Measurements from ENCODE around the gene KYAT1.
A peak's percentile ranks its signal among the peaks of the same experiment; 100 is the strongest.

Gene KYAT1

DNA sequence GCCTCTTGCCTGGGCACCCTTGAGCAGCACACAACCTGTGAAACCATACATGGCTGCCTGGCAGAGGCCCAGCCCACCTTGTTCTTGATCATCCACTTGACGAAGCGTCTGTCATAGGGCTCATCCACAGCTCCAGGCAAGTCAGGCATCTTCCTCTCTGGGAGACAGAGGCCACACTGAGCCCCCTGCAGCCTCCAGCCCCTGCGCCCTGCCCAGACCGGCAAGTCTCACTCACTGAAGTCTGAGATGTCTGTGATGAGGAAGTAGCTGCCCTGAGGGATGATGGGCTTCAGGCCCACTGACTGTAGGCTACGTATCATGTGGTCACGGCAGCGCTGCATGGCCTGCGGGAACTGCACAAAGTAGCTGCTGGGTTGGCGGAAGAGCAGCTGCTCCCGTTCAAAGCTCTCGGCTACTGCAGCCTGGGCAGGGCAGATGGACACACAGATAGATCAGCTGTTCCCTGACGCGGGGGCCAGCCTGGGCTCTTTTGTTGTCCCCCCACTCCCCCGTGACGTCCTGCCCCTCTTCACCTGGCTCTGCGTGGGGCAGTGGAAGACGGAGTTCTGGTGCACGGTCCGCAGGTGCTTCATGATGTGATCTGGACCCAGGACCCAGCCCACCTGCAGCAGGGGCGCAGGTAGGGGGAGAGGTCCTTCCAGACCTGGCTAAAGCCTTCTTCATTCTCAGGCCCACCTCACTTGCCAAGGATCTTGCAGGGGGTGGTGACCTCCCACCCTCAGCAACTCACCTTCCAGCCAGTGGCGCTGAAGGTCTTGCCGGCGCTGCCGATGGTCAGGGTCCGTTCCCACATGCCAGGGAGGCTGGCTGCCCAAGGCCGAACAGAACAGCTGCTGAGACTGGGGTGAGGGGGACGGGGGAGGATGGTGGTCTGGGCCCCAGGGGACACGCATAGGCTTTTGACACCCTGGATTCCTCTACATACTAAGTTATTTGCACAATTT, 46.2 kb downstream of the KYAT1 start:
- no peak for DNase-seq

DNA sequence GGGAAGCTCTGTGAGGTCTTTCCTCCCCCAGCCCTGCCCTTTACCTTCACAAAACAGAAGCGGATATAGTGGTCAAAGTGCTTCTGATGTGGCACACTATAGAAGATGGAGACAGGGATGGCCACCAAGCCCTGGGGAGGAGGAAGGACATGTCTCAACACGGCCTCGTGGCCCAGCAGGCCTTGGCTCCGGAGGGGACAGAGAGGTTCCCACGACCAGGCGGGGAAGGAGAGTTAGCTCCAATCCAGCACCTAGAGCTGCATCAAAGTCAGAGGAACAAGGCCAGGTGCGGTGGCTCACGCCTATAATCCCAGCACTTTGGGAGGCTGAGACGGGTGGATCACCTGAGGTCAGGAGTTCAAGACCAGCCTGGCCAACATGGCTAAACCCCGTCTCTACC, 48.1 kb downstream of the KYAT1 start:
- no peak for DNase-seq

DNA sequence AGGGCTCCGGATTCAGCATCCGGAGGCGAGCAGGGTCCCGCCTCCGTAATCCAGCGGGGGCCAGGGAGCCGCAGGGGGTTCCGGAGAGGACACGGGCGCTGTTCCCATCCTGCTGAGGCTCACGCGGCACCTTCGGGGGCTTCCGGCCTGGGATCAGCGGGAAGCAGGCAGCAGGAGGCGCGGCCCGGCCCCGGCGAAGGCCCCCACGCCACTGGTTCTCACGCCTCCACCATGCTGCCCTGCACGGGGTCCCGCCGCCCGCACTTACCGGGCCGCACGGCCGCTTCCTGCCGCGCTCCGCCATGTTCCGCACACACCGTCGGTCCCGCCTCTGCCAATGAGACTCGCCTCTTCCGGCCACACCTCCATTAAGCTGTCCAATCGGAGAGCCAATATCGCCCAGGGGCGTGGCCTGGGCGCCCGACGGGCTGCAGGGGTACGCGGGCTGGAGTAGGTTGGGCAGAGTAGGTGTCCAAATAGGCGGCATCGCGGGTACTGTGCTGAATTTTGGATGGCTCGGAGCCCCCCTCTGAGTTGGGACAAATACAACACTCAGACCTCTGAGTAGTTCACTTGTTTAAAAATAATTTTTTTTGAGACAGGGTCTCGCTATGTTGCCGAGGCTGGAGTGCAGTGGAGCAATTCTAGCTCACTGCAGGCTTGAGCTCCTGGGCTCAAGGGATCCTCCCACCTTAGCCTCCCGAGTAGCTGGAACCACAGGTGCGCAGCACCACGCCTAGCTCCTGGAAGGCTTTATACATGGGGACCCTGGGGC, 52.1 kb downstream of the KYAT1 start, which contains the start of gene SPOUT1:
TSS of gene SPOUT1 (minus strand) at position 318 of the 775 bp plus-strand sequence. CDS start at position 304, 14 bp downstream.
- peak; percentile 83 to 89 for DNase-seq

DNA sequence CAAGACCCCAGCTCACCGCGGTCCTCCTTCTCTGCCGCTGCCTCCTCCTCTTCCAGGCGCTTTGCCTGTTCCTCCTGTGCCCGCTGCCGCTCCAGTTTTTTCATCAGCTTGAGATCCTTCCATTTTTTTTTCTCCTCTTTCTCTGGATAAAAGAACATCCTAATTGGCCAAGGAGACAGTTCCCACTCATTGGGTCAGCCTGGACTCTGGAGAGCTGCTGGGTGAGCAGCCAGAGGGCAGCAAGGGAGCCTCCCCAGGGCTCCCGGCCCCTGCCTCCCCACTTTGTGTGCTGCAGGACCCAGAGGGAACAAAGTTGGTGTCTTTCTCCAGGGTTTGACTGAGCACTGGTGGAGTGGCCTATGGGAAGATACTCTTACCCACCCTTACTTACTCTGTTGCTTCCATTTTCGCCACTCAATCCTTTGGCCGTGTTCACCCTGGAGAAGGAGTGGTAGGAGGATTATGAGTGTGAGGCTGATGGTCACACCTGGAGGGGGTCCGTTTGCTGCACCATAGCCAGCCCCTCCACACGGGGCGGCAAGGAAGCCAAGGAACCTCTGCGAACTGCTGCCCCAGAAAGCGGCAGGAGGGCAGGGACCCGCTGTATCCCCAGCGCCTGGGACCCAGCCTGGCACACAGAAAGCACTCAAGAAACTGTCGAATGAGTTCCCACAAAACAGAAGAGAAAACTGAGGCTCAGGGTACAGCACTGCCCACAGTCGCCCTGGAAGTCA, 52.9 kb downstream of the KYAT1 start:
- DNase-seq: no peak

DNA sequence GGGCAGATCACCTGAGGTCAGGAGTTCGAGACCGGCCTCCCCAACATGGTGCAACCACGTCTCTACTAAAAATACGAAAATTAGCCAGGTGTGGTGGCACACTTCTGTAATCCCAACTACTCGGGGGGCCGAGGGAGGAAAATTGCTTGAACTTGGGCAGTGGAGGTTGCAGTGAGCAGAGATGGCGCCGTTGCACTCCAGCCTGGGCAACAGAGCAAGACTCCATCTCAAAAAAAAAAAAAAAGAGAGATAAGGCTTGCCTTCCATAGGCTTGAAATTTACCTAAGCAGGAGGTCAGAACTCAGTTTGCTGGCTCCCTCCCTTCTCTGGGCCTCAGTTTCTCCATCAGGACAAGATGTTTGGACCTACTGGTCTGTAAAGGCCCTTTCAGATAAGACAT, 53.5 kb downstream of the KYAT1 start:
- DNase-seq: no peak

DNA sequence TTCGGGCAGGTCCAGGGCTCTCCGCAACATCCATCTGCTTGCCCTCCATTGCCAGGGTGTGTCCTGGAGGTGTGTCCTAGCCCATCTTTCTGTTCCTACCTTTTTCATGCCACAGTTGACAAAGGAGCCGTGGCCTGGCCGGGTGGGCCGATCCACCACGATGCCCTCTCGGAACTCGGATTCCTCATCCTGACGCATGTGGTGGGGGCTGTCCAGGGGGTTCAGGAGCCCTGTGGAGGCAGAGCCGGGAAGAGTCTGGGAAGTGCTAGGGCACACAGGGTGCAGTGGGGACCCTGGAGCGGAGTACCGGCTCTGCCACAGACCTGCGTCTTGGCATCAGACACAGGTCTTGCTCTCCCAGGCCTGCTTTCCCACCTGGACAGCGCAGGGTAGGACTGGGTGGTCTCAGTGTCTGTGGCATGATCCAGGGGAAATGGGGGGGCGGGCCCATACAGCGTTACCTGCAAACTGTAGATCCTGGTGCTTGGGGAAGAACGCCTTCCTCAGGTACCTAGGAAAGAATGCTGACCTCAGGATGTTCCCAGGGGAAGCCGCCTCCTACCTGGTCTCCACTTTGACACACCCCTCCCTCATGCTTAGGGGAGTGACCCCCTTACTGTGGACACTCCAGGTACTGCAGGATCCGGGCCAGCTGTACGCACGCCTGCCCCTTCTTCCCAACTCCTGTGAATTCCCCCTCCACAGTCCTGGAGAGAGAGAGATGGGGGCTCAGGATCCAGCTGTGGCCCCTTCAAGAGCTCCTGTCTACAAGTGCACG, 55.6 kb downstream of the KYAT1 start:
- DNase-seq: no peak

DNA sequence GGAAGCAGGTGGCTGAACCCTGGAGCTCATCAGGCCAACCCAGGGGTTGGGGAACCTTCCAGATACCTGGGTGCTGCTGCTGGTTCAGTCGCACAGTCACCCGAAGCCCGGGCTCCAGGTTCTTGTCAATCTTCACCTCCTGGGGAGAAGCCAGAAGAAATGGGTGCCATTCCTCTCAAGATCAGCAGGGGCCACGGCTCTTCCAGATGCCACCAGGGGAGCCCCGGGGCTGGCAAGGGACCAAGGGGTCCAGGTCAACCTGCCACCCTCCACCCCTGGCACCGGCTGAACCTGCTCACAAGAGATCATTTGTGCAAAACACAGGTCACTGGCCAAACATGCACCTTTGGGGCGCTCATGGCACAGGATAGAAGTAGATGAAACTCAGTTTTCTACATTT, 56.8 kb downstream of the KYAT1 start:
- DNase-seq: no peak

DNA sequence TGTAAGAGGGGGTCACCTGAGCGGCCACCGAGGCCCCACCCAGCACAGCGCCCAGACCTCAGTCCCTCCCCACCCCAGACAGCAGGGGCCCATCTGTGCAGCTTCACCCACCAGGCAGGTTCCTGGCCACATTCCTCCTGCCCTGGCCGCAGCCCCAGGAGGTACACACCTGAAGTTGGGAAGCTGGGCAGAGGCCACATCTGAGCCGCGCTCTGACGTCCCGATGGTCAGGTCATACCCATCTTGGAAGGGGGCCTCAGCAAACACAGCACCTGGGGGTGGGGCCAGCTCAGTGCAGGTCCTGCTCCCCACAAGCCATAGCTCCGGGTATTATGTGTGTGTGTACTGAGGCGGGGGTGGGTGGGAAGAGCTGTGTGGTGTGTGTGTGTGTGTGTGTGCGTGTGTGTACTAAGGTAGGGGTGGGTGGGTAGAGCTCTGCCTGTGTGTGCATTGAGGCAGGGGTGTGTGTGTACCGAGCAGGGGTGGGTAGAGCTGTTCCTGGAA, 57.8 kb downstream of the KYAT1 start:
- no peak for DNase-seq

DNA sequence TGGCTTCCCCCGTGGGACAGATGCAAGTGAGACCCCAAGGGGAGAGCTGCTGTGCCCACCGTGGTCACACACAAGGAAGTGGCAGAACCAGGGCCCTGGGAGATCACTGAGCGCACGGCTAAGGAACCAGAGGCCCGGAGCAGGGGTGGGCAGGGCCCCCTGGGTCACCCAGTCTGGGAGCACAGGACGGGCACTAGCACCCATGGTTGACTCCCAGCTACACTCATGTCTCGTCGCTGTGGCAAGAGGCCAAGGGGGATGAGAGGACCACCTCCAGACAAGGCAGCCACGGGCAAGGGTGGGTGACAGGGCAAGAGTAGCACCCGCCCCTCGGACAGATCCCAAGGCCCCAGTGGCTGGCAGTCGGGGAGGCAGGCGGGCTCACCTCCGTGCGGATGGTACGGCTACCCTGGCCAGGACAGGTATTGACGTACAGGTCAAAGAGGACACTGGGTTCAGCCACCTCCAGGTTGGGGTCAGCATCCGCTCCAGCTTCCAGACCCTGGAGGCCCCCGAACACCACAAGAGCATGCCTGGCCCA, 58.3 kb downstream of the KYAT1 start:
- DNase-seq: no peak

DNA sequence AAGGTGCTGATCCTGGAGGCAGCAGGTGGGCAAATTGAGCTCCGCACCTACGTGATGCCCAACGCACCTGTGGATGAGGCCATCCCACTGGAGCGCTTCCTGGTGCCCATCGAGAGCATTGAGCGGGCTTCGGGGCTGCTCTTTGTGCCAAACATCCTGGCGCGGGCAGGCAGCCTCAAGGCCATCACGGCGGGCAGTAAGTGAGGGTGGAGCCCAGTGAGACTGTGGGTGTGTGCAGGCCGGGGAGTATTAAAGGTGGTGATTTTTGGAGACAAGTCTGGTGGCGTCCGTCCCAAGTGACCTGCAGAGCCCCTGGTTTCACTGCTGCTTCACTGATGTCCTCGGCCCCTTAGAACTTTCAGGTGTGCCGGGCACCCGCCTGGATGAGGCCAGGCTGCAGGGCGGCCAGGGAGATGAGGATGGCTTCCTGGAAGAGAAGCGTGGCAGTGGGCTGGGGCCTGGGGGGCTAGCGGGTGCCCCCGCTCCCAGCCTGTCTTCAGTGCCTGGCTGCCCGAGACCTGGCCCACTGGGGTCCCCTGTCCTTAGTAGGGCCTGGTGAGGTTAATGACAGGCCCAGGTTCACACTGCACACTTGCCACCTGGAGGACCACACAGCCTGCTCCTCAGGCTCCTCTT, 59.2 kb downstream of the KYAT1 start:
- DNase-seq: no peak

DNA sequence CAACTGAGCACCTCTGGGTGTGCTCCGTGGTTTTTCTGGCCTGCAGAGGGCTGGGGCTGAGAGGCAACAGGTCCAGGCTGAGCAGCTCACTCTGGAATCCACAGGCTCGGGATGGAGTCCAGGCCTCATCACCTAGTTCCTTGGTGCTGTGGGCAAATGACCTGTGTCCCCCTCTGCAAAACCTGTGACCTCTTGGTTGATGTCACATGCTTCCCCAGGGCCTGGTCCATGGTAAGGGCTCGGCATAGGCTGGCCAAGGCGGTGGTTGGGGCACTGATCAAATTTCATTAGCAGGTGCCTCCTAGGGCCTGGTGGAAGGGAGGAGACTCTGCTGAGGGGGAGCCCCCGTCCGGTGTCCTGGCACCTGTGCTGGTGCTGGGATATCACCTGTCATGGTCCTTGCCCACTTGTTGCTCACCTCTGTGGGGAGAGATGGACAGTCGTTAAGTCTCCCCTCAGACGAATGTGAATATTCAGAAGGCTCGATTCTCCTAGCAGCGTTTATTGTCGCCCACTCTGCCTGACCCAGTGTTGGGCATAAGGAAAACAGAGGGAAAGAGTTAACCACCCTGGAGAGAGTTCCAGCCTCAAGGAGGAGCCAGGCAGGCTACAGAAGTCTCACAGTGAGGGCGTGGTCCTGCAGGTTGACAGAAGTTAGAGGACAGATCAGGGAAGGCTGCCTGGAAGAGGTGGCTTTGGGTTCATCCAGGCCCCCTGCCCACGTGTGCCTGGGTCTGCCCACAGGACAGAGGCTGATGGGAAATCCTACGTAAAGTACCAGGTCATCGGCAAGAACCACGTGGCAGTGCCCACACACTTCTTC, 60.0 kb downstream of the KYAT1 start:
- DNase-seq: no peak

DNA sequence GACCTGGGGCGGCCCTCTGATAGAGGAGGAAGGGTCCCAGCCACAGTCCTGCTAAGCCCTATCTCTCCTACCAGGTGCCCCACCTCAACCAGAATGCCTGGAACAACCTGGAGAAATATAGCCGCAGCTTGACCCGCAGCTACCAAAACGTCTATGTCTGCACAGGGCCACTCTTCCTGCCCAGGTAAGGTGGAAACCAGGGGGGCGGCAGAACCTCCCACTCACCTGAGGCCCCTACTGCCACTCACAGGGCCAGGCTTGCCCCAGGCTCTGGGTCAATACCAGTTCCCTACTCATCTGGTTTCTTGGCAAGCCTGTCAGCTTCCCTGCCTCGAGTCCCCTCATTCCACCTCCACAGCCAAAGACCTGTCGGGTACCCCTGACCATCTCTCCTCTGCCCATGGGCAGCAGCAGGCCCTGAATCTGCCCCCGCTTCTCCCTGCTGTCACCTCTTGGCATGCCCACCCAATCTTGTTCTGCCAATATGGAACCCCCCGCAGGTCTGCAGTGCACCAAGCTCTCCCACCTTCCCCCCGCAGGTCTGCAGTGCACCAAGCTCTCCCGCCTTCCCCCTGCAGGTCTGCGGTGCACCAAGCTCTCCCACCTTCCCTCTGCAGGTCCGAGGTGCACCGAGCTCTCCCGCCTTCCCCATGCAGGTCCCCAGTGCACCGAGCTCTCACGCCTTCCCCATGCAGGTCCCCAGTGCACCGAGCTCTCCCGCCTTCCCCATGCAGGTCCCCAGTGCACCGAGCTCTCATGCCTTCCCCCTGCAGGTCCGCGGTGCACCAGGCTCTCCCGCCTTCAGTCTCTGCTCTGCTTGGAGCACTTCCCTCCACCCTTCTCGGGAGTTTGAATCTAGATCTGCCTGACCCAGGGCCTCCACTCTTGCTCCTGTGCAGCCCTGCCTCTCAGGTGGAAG, 60.8 kb downstream of the KYAT1 start:
- no peak for DNase-seq

DNA sequence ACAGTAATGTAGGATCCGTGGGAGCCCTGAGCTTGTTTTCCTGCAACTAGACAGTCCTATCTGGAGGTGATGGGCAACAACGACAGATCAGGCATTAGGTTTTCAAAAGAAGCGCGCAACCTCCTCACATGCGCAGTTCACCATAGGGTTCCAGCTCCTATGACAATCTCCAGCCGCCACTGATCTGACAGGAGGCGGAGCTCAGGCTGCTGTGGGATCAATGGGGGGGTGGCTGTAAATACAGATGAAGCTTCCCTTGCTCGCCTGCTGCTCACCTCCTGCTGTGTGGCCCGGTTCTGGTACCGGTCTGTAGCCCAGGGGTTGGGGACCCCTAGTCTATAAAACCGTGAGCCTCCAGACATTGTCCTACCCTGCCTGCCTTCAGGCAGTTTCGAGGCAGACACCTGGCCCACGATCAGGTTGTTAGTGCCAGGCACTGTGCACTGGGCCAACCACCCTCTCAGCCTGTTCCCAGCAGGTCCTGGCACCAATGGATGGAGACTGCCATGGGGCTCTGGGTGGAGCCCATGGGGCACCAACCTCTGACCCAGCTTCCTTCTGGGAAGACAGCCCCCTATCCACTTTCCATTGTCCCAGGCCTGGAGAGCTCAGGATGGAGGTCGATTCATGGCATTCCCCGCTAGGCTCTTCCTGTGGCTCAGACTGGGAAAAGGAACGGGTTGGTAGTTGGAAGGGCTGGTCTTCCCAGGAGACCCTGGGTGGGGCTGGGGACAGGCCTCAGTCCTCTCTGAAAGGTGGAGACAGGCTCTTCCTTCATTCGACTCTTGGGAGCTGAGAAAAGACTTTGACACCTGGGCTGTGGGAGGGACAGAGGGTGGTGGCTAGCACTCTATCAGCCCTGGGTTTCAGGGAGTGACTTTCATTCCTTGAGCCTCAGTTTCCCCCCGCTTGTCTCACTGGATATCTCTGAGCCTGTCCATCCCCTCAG, 61.8 kb downstream of the KYAT1 start:
- no peak for DNase-seq

DNA sequence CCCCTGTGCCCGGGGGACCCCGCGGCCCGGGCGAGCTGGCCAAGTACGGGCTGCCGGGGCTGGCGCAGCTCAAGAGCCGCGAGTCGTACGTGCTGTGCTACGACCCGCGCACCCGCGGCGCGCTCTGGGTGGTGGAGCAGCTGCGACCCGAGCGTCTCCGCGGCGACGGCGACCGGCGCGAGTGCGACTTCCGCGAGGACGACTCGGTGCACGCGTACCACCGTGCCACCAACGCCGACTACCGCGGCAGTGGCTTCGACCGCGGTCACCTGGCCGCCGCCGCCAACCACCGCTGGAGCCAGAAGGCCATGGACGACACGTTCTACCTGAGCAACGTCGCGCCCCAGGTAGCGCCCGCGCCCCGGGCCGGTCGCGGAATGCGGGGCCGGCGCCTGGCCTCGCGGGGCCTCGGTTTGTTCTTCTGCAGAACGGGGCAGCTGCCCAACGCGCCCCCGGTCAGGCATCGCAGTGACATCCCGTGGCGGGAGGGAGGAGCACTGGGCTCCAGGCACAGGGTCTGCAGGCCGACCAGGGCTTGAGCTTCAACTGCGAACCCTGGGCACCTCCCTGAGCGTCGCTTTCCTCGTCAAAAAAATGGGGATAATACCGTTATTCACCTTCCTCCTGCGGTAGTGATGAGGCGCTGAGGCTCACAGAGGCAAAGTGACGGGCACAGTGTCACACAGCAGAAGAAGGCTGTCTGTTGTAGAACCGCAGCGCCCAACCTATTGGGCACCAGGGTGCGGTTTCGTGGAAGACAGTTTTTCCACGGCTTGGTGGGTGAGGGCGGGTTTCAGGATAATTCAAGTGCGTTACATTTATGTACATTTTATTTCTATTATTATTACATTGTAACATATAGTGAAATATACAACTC, 62.7 kb downstream of the KYAT1 start:
- peak; percentile 18 to 21 for DNase-seq

DNA sequence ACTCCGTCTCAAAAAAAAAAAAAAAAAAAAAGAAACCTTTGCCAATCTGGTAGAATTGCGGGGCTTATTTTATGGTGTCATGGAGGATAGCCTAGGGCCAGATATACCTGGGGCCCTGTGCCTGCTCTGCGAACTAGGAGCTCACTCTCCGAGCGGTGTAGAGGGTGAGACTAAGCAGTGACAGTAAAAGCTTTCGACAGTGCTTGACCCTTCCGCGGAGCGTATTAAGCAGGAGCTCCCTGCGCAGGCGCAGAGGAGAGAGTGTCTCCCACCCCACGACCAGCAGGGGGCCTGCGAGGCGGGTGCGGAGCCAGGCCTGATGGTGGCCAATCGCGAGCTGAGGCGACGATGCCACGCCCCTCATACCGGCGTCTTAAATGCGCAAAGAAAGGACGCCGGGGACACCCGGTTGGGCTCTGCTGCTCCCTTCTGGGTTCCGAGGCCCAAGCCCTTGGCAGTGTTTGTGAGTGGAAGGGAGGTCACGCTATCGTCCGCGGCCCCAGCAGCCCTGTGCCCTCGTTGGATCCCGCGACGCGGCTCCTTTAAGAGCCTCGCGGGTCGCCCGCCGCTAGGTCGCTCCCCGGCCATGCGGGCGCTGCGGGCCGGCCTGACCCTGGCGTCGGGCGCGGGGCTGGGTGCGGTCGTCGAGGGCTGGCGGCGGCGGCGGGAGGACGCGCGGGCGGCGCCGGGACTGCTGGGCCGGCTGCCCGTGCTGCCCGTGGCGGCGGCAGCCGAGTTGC, 63.5 kb downstream of the KYAT1 start, which contains the start of gene ENDOG:
TSS of gene ENDOG (plus strand) at position 402 of the 740 bp plus-strand sequence. CDS start at position 587, 185 bp downstream.
- DNase-seq: peak; percentile 98

DNA sequence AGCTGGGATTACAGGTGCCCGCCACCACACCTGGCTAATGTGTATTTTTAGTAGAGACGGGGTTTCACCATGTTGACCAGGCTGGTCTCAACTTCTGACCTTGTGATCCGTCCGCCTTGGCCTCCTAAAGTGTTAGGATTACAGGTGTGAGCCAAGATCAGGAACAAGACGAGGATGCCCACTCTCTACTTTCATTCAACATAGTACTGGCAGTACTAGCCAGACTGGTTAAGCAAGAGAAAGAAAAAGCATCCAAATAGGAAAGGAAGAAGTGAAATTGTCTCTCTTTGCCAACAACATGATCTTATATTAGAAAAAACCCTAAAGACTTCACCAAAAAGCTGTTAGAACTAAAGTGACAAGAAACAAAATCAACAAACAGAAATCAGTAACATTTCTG, 70.9 kb downstream of the KYAT1 start:
- DNase-seq: no peak
